ENCODE data around the gene CT45A3.
"Not testable (repeated sequence)": the region's sequence is repeated elsewhere in the genome, so short reads cannot be mapped to it uniquely, and the experiment has no call there.

Gene CT45A3, protein sequence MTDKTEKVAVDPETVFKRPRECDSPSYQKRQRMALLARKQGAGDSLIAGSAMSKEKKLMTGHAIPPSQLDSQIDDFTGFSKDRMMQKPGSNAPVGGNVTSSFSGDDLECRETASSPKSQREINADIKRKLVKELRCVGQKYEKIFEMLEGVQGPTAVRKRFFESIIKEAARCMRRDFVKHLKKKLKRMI

DNA sequence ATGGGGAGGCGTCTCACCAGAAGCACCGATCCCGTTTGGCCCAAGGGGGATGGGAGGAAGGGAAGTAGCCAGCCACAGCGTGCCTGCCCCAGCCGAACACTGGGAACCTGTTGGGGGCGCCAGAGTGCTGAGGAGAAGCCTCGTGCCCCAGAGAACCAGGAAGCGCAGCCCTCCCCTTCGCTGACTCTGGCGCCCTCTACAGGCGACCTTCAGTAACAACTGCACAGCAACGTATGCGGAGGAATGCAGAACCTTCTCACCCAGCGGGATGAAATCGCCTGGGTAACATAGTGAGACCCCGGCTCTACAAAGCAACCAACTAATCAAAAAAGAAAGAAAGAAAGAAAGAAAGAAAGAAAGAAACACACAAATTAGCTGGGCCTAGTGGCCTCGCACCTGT lies at the start of gene CT45A3:
CT45A3 (minus strand) TSS at position 101 of the 400 bp plus-strand sequence. CDS start 3,747 bp downstream, outside the sequence.
- DNase-seq, result not testable (repeated sequence)

DNA sequence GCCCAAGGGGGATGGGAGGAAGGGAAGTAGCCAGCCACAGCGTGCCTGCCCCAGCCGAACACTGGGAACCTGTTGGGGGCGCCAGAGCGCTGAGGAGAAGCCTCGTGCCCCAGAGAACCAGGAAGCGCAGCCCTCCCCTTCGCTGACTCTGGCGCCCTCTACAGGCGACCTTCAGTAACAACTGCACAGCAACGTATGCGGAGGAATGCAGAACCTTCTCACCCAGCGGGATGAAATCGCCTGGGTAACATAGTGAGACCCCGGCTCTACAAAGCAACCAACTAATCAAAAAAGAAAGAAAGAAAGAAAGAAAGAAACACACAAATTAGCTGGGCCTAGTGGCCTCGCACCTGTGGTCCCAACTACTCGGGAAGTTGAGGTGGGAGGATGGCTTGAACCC lies 34.7 kb upstream of the CT45A3 start, which contains the start of gene CT45A6:
CT45A6 (minus strand) TSS at position 101 of the 400 bp plus-strand sequence. CDS start 3,794 bp downstream, outside the sequence.
- DNase-seq, result not testable (repeated sequence)

DNA sequence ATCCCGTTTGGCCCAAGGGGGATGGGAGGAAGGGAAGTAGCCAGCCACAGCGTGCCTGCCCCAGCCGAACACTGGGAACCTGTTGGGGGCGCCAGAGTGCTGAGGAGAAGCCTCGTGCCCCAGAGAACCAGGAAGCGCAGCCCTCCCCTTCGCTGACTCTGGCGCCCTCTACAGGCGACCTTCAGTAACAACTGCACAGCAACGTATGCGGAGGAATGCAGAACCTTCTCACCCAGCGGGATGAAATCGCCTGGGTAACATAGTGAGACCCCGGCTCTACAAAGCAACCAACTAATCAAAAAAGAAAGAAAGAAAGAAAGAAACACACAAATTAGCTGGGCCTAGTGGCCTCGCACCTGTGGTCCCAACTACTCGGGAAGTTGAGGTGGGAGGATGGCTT lies 17.4 kb upstream of the CT45A3 start, which contains the start of gene CT45A5:
CT45A5 (minus strand) TSS at position 101 of the 400 bp plus-strand sequence. CDS start 3,774 bp downstream, outside the sequence.
- not testable (repeated sequence) for DNase-seq

DNA sequence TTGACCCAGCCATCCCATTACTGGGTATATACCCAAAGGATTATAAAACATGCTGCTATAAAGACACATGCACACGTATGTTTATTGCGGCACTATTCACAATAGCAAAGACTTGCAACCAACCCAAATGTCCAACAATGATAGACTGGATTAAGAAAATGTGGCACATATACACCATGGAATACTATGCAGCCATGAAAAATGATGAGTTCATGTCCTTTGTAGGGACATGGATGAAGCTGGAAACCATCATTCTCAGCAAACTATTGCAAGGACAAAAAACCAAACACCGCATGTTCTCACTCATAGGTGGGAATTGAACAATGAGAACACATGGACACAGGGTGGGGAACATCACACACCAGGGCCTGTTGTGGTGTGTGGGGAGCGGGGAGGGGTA lies 23.3 kb downstream of the CT45A3 start:
- DNase-seq, result not testable (repeated sequence)

DNA sequence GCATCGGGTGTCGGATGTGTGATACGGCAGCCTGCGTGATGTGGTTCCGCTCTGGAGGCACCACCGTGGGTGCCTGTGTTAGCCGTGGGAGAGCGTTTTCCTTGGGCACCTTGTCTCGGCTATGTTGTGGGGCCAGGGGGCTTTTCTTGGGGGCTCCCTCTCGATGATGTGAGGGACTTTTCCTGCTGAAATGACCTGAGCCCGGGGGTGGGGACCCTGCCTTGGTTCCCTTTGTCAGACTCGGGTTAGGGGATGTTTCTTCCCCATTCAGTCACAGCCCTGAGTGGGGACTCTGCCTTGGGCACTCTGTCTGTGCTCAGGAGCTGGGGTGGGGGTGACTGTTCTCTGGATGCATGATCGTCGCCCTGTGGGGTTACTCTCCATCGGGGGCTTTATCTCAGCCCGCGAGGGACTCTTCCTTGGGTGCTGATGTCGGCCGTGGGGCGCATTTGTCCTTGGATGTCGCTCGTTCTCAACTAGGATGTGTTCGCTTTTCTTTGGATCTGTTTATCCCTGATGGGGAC lies 26.7 kb downstream of the CT45A3 start:
- DNase-seq, result no peak

DNA sequence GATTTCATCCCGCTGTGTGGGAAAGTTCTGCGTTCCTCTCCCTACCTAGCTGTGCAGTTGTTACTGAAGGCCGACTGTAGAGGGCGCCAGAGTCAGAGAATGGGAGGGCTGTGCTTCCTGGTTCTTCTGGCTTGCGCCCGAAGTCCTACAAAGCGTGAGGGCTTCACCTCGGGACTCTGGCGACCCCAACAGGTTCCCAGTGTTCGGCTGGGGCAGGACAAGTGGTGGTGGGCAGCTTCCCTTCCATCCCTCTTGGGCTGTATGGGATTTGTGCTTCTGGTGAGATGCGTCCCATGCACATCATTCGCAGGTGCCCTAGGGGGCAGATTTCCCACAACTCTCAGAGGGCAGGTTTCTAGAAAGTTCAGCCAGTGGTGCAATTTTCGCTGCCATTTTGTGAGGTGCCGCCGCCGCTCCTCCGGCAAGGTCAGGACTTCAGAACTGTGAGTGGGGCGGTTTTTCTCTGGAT lies 27.3 kb downstream of the CT45A3 start:
- peak; percentile 14 for DNase-seq

DNA sequence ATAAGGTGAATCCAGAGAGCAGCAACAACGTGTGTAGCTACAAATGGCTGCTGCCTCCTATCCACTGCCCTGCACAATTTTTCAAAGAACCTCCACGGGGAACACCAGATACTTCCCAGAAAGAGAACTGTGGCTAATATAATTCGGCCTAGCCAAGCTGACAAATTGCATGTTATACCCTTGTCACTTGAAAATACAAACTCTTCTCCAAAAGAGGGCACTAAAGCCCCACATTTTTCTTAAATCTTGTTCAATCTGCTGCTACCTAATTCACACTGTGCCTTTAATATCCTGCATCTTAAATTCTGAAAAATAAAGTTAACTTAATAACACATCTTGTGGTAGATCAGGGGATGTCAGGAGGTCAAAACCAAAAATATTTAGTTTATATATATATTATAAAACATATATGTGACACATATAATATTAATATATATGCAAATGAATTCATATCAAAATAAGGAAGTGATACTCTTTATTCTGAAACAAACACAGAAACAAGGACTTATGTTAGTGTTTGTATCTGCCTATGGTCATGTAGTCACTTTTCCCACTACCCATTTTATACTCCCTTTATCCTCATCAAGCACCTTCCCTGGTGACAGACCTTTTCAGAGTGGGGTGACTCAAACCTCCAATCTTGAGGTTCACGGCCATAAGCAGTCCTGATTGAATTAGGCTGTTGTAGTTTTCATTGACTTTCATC lies 30.5 kb downstream of the CT45A3 start:
- peak; percentile 0 for DNase-seq

DNA sequence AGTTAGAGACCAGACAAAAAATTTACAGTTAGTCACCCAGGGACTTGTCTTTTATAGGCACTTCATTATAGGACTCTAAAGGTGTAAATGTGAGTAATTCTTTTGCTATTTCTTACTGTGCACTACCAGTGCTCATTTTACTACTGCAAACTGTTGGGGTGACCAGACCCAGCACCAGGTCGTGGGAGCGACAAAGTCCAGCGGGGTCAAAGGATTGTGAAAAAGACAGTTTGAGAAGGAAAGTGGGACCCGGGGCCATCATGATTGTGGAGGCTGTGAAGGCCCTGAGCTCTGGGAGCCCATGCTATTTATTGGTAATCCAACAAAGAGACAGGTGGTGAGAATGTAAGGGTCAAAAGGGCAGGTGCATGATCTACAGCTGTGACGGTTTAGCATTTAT lies 33.3 kb downstream of the CT45A3 start:
- not testable (repeated sequence) for DNase-seq

DNA sequence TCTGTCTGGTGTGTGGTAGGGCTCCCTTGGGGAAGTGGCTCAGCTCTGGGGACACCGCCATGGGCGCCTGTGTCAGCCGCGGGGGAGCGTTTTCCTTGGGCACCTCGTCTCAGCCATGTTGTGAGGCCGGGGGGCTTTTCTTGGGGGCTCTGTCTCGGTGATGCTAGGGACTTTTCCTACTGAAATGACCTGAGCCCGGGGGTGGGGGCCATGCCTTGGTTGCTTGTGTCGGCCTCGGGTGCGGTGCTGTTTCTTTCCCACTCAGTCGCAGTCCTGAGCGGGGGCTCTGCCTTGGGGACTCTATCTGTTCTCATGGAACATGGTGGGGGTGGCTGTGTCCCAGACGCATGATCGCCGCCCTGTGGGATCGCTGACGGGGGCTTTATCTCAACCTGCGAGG lies 54.2 kb downstream of the CT45A3 start:
- no peak for DNase-seq

DNA sequence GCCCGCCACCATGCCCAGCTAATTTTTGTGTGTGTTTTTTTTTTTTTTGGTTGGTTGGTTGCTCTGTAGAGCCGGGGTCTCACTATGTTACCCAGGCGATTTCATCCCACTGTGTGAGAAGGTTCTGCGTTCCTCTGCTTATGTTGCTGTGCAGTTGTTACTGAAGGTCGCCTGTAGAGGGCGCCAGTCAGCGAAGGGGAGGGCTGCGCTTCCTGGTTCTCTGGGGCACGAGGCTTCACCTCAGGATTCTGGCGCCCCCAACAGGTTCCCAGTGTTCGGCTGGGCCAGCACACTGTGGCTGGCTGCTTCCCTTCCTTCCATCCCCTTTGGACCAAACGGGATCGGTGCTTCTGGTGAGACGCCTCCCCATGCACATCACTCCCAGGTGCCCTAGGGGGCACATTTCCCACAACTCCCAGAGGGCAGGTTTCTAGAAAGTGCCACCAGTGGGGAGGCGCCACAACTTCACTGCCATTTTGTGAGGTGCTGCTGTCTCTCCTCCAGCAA lies 54.8 kb downstream of the CT45A3 start, which contains the start of gene CT45A1:
CT45A1 (plus strand) TSS at position 457 of the 507 bp plus-strand sequence. CDS start 5,302 bp downstream, outside the sequence.
- not testable (repeated sequence) for DNase-seq
